ENCODE measurements around the gene ADCYAP1R1.

- TF ChIP-seq, protein P1, sequence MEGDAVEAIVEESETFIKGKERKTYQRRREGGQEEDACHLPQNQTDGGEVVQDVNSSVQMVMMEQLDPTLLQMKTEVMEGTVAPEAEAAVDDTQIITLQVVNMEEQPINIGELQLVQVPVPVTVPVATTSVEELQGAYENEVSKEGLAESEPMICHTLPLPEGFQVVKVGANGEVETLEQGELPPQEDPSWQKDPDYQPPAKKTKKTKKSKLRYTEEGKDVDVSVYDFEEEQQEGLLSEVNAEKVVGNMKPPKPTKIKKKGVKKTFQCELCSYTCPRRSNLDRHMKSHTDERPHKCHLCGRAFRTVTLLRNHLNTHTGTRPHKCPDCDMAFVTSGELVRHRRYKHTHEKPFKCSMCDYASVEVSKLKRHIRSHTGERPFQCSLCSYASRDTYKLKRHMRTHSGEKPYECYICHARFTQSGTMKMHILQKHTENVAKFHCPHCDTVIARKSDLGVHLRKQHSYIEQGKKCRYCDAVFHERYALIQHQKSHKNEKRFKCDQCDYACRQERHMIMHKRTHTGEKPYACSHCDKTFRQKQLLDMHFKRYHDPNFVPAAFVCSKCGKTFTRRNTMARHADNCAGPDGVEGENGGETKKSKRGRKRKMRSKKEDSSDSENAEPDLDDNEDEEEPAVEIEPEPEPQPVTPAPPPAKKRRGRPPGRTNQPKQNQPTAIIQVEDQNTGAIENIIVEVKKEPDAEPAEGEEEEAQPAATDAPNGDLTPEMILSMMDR (IDR thresholded peaks at IDR 0.05; ENCODE audit: borderline replicate concordance, extremely low read depth, low read length, poor library complexity, severe bottlenecking): no peak
- TF ChIP-seq EZH2 (IDR thresholded peaks at IDR 0.05; ENCODE audit: borderline replicate concordance, low read depth, low read length, severe bottlenecking): no peak
Observed at GRCh38 chr7:31007634-31008033, 44.5 kb upstream of the ADCYAP1R1 start.
